ENCODE data around the gene ZNF829. TPM values are rescaled to one million over a fixed set of nuclear protein-coding genes. Genes with fewer than 3 reads are reported as not detected.

ZNF829 gene
- total RNA-seq, 1 experiment from 2014 or later = 6.4 TPM

DNA sequence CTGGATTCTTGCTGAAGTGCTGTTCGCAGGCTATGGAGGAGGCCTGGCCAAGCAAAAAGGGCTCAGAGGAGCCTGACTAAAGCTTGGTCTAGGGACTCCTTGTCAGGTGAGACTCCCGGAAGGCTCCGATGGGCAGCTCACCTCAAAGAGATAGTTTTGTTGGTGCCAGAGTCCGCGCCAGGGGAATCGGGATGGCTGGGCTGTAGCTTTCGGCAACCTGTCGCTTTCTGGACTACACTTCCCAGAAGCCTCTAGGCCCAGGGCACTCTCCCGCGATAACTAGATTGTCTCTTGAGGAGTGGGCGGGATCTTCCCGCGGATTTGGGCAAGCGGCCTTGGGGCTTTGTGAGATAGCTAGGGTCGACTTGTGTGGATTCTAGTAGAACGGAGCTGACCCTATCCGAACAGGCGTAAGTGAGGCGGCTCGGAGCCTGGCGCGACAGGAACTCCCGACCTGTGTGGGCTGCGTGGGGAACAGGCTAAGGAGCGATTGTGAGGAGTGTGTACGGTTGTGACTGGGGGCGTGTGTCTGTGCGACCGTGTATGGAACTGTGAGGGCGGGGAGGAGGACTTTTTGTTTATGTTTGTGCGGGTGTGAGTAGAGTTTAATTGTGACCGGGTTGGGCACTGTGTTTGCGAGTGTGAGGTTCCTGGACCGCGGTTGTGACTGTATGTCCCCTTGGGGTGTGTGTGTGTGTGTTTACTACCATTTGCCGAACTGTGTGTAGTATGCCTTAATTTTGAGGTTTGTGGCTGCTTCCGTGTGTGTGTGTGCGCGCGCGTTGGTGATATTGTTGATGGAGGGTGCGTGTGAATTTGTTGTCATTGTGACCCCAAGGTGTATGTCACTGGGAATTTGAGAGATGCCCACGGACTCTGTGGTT, 65.3 kb downstream of the ZNF829 start, which contains the start of gene ZNF345 (continued):
- no peak for TF ChIP-seq AFF4 (CRISPR knock-in tag; IDR thresholded peaks at IDR 0.05; ENCODE audit: borderline replicate concordance)
- peak; percentile 66; the same call in 1 of the 2 replicates for TF ChIP-seq E2F5 (CRISPR knock-in tag; IDR thresholded peaks at IDR 0.05)
- no peak for TF ChIP-seq NR3C1 (CRISPR knock-in tag; conservative IDR thresholded peaks at IDR 0.05; ENCODE audit: low read depth)
- TF ChIP-seq GTF2I (CRISPR knock-in tag; conservative IDR thresholded peaks at IDR 0.05) = no peak
- TF ChIP-seq ARID4B (CRISPR knock-in tag; IDR thresholded peaks at IDR 0.05; ENCODE audit: borderline replicate concordance) = no peak; the same call in none of the 2 replicates
- TF ChIP-seq NFE2L1 (CRISPR knock-in tag; IDR thresholded peaks at IDR 0.05) = 0 out of 2 replicates have a peak, but pooled peaks have one; percentile 13
- TF ChIP-seq FOXP4 (CRISPR knock-in tag; IDR thresholded peaks at IDR 0.05) = 0 out of 2 replicates have a peak, but pooled peaks have one; percentile 23
- no peak for TF ChIP-seq PRDM15 (CRISPR knock-in tag; IDR thresholded peaks at IDR 0.05)
